T-cell (primary cell): ENCODE data around the gene RHOBTB1. TPM values are rescaled to one million over a fixed set of nuclear protein-coding genes. Genes with fewer than 3 reads are reported as not detected.

Source experiments
- ATAC-seq, 4 experiments: fragments of 200-7000 bp in 3 of 4; fragments of 150-1000 bp in 1 of 4; cut with Tn5 transposase; replicated peaks in 1 of 4; 1 replicate in 3 of 4; 2 replicates in 1 of 4; pipeline ENCODE4 v1.10.0; 2021; ENCODE audit warnings: moderate library complexity in 3 of 4, mild to moderate bottlenecking in 2 of 4, moderate number of reproducible peaks in 1 of 4
- CTCF ChIA-PET, 2 donors: fragments of 300-600 bp; sonication (Branson Sonifier 250); formaldehyde crosslinking; loops; one replicate each; lab custom pipeline; 2022; ENCODE audit warnings: antibody characterized with exemption in 2 of 2; lab: Charles Lee
- POLR2A ChIA-PET, 2 donors: fragments of 300-600 bp; sonication (Branson Sonifier 250); formaldehyde crosslinking; loops; one replicate each; lab custom pipeline; 2022; ENCODE audit warnings: antibody characterized with exemption in 2 of 2; lab: Charles Lee
- DNase-seq, 35 experiments: peaks; one replicate each; pipeline versions ENCODE4 v3.0.0 to v3.0.0-alpha.2; 2013 to 2023
- H3K27ac ChIP-seq: one replicate; pipeline ENCODE4 v1.5.1; 2013; ENCODE audit warnings: low read length
- H3K27me3 ChIP-seq, 2 experiments: replicated peaks in 1 of 2; 1 replicate in 1 of 2; 2 replicates in 1 of 2; pipeline versions ENCODE4 v1.6.1 to v1.7.0; 2013; ENCODE audit warnings: low read length in 1 of 2, mixed read lengths in 1 of 2; ENCODE audit not compliant: control insufficient read depth in 2 of 2, insufficient read depth in 2 of 2; ENCODE audit errors: extremely low read depth in 1 of 2
- H3K36me3 ChIP-seq, 2 donors: 1 replicate in 1 of 2; 2 replicates in 1 of 2; pipeline versions ENCODE4 v1.6.1 to v1.7.0; 2013; ENCODE audit warnings: low read length in 1 of 2; ENCODE audit not compliant: control insufficient read depth in 2 of 2, insufficient read depth in 1 of 2; ENCODE audit errors: extremely low read depth in 1 of 2
- H3K4me1 ChIP-seq, 2 experiments: 1 replicate in 1 of 2; 2 replicates in 1 of 2; pipeline versions ENCODE4 v1.6.1 to v1.7.0; 2013; ENCODE audit warnings: low read length in 2 of 2, mixed read lengths in 1 of 2; ENCODE audit not compliant: insufficient read depth in 2 of 2, control insufficient read depth in 1 of 2; ENCODE audit errors: extremely low read depth in 1 of 2
- H3K4me3 ChIP-seq, 2 donors: 1 replicate in 1 of 2; 2 replicates in 1 of 2; pipeline versions ENCODE4 v1.5.1 to v1.7.0; 2013; ENCODE audit warnings: mild to moderate bottlenecking in 2 of 2, low read length in 1 of 2, moderate library complexity in 1 of 2; ENCODE audit not compliant: control insufficient read depth in 1 of 2; ENCODE audit errors: extremely low read depth in 1 of 2
- H3K9me3 ChIP-seq: 2 replicates; pipeline ENCODE4 v1.7.0; 2013
- H3K27ac Mint-ChIP-seq, 2 donors: one replicate each; pipeline ENCODE4 v1.8.0; 2020 to 2021; ENCODE audit warnings: mild to moderate bottlenecking in 2 of 2, mixed read lengths in 2 of 2
- H3K27me3 Mint-ChIP-seq, 2 donors: one replicate each; pipeline ENCODE4 v1.8.0; 2021 to 2022; ENCODE audit warnings: mixed read lengths in 2 of 2
- H3K36me3 Mint-ChIP-seq: one replicate; pipeline ENCODE4 v1.8.0; 2021; ENCODE audit warnings: mixed read lengths
- H3K4me1 Mint-ChIP-seq, 3 donors: one replicate each; pipeline ENCODE4 v1.8.0; 2020 to 2022; ENCODE audit warnings: mixed read lengths in 3 of 3, mild to moderate bottlenecking in 1 of 3
- H3K4me3 Mint-ChIP-seq, 3 donors: one replicate each; pipeline ENCODE4 v1.8.0; 2020 to 2022; ENCODE audit warnings: mild to moderate bottlenecking in 3 of 3, mixed read lengths in 3 of 3, moderate library complexity in 3 of 3
- H3K9me3 Mint-ChIP-seq, 3 donors: one replicate each; pipeline ENCODE4 v1.8.0; 2020 to 2022; ENCODE audit warnings: mixed read lengths in 3 of 3
- WGBS: methylation state at CpG from one replicate; pipeline ENCODE4 v1.1.5; 2013; ENCODE audit warnings: missing lambda C conversion rate; ENCODE audit not compliant: insufficient coverage; 5-methylcytosine and 5-hydroxymethylcytosine counted together
- total RNA-seq, 35 experiments: library from RNA in 6 of 35; stranded (reverse) in 6 of 35; fragments of 120-200 nt in 1 of 35; gene quantifications; one replicate each; pipeline versions ENCODE4 v1.2.1 to v1.2.4 and lab custom pipeline; 2013 to 2026

Gene RHOBTB1
- total RNA-seq, 5 donors from 2014 or later (not counting 1 experiment from before 2014, with no cell fraction given), result 0.09 to 0.75 (median 0.34) TPM; not detected in 1

DNA sequence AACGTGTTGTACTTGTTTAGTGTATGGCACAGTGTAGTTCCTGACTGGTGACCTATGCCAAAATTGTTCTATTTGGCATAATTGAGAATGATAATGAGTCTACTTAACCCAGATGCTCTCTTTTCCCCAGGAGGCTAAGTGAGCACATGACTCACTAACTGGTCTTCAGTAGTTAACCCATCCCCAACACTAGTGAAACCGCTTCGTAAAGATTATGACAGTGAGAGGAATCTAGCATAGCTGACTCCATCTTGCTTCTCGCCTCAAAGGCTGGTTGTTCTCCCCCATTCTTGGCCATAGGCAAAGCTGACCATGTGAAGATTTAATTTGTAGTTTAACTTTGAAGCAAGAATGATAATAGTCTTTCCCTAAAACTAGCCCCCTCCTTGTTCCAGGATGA lies 118.5 kb downstream of the RHOBTB1 start:
- WGBS, result no CpG with 5 or more reads among the region's 4 CpGs
- ATAC-seq, result no peak
- ChIA-PET POLR2A (no interaction called here), CTCF (no interaction called here)
- H3K4me3 Mint-ChIP-seq, result no peak overlapping the region
- no peak overlapping the region for H3K27ac ChIP-seq
- no peaks in the 10 kb centered on the region for H3K9me3 ChIP-seq
- H3K4me1 Mint-ChIP-seq, result no peaks in the 10 kb centered on the region
- no peak overlapping the region for H3K4me3 ChIP-seq
- no peaks in the 10 kb centered on the region for H3K4me1 ChIP-seq
- no peaks in the 10 kb centered on the region for H3K9me3 Mint-ChIP-seq
- no peak for DNase-seq
- H3K36me3 Mint-ChIP-seq, result no peaks in the 10 kb centered on the region
- H3K27me3 ChIP-seq, result peaks cover 0 to 3% of the 10 kb centered on the region in 2 experiments
- peaks cover 1 to 7% of the 10 kb centered on the region in 2 donors for H3K27me3 Mint-ChIP-seq
- no peaks in the 10 kb centered on the region for H3K36me3 ChIP-seq
- H3K27ac Mint-ChIP-seq, result no peak overlapping the region

DNA sequence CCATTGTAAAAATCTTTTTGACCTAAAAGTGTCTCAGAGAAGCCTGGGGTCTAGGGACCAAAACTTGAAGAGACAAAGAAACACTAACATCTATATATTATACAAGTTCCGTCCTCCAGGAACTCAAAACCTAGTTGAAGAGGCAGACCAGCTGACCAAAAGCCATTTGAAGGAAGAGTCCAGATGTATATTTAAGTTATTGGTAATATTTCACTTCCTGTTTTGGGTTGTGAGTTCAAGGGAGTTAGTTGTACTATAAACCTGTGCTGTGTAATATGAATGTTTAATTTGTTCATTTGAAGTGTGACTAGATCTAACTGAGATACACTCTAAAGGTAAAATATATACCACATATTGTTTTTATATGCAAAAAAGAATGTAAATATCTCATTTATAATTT lies 120.7 kb downstream of the RHOBTB1 start:
- no peaks in the 10 kb centered on the region for H3K36me3 ChIP-seq
- POLR2A ChIA-PET, result interaction anchor here in 1 of 2 donors (0.6 to 0.7 kb wide), 2 partner anchors 11 to 1016 kb away, joined by 3 to 4 read pairs; no protein-coding TSS in a partner anchor

DNA sequence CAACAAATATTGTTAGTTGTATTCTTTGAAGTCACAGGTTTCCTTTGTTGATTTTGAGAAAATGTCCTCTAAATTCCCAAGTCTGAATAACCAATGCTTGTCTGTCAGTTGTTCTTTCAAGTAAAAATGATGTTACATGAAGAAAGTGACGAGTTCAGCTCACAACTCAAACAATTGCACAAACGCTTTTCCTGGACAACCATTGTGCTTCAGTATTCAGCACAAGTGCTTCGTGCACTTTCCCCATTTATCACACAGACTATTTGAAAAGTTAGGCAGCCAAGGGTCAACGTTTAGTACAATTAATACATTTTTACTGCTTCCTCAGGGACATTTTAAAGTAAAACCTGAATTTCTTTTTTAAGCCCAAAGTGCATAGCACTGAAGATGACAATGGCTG lies 121.2 kb downstream of the RHOBTB1 start:
- Histone ChIP-seq H3K27me3 (no peaks in the 10 kb centered on the region), H3K27ac (no peak overlapping the region), H3K9me3 (no peaks in the 10 kb centered on the region), H3K4me1 (no peaks in the 10 kb centered on the region), H3K4me3 (no peak overlapping the region), H3K36me3 (no peaks in the 10 kb centered on the region)
- H3K4me3 Mint-ChIP-seq, result no peak overlapping the region
- peaks cover under 1 to 7% of the 10 kb centered on the region in 2 donors for H3K27me3 Mint-ChIP-seq
- ChIA-PET CTCF (no interaction called here), POLR2A (interaction anchor here in 1 of 2 donors (0.6 kb wide), 1 partner anchor 1840 kb away, joined by 3 read pairs; no protein-coding TSS in a partner anchor)
- H3K4me1 Mint-ChIP-seq, result no peaks in the 10 kb centered on the region
- ATAC-seq, result no peak
- no peak overlapping the region for H3K27ac Mint-ChIP-seq
- 93% methylated on average over 3 of the region's 4 CpGs for WGBS
- DNase-seq, result no peak
- no peaks in the 10 kb centered on the region for H3K9me3 Mint-ChIP-seq
- H3K36me3 Mint-ChIP-seq, result no peaks in the 10 kb centered on the region

More for the DNA sequence above, 120.7 kb downstream of the RHOBTB1 start:
- CTCF ChIA-PET, result interaction anchor here in 1 of 2 donors (1.0 kb wide), 1 partner anchor 8 kb away, joined by 4 read pairs; no protein-coding TSS in a partner anchor
- DNase-seq (no peak), ATAC-seq (no peak)
- peaks cover 1 to 7% of the 10 kb centered on the region in 2 donors for H3K27me3 Mint-ChIP-seq
- WGBS, result no CpG with 5 or more reads among the region's 1 CpG
- Histone ChIP-seq H3K9me3 (no peaks in the 10 kb centered on the region), H3K4me3 (no peak overlapping the region), H3K4me1 (no peaks in the 10 kb centered on the region), H3K27ac (no peak overlapping the region), H3K27me3 (no peaks in the 10 kb centered on the region)
- no peaks in the 10 kb centered on the region for H3K4me1 Mint-ChIP-seq
- H3K4me3 Mint-ChIP-seq, result no peak overlapping the region
- H3K27ac Mint-ChIP-seq, result no peak overlapping the region
- H3K9me3 Mint-ChIP-seq, result no peaks in the 10 kb centered on the region
- no peaks in the 10 kb centered on the region for H3K36me3 Mint-ChIP-seq

DNA sequence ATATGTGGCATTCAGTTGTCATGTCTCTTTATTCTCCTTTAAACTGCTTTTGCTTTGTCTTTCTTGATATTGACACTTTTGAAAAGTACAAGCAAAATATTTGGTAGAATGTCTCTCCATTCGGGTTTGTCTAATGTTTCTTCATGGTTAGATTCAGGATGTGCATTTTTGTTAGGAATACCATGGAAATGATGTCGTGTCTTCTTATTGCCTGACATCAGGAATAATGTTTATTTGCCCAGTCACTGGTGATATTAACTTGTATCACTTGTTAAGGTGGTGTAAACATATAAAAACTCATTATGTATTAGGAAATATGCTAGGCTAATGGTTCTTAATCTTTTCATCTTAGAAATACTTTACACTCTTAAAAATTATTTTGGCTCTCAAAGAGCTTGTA lies 122.3 kb downstream of the RHOBTB1 start:
- H3K27me3 Mint-ChIP-seq, result peaks cover 0 to 7% of the 10 kb centered on the region in 2 donors
- no peak overlapping the region for H3K4me3 ChIP-seq
- H3K27ac ChIP-seq, result no peak overlapping the region
- ATAC-seq (no peak), DNase-seq (no peak)
- H3K36me3 Mint-ChIP-seq, result no peaks in the 10 kb centered on the region
- no peaks in the 10 kb centered on the region for H3K9me3 ChIP-seq
- WGBS, result 80% methylated on average over 1 of the region's 2 CpGs
- ChIA-PET CTCF (interaction anchor here in 1 of 2 donors (0.6 kb wide), 2 partner anchors 99 to 912 kb away, joined by 3 to 4 read pairs; no protein-coding TSS in a partner anchor), POLR2A (no interaction called here)
- H3K27me3 ChIP-seq, result no peaks in the 10 kb centered on the region
- H3K9me3 Mint-ChIP-seq, result no peaks in the 10 kb centered on the region
- H3K36me3 ChIP-seq, result no peaks in the 10 kb centered on the region
- H3K4me1 Mint-ChIP-seq, result peaks cover 0 to 3% (median 2%) of the 10 kb centered on the region in 3 donors
- no peak overlapping the region for H3K4me3 Mint-ChIP-seq
- no peak overlapping the region for H3K27ac Mint-ChIP-seq
- no peaks in the 10 kb centered on the region for H3K4me1 ChIP-seq

DNA sequence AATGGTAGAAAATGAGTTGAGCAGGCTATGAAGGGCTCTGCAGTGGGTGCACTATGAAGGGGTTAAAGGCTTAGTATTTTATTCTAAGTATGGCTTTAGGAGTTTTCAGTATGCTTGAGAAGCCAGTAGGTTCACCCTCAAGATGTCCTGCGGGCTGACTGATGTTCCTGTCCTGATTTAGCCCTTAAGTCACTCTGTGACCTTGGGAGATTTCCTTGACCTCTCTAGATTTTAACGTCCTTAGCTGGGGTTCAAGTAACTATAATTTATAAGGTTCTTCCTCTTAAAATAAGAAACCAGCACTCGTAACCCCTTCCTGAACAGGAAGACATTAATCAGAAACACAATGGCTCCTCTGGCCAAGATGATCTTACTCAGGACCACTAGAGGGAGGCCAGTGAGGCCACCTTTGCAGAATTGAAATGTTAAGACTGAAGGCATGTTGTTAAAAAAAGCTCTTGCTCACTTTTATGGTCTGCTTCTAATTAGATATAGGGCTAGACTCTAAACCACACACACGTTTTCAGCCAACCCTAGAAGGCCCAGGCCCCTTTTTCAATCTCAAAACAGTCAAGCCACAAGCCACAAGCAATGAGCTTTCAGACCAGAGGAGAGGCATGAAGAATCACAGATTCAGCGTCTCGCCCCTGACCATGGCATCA lies 123.8 kb downstream of the RHOBTB1 start:
- Histone ChIP-seq H3K36me3 (no peaks in the 10 kb centered on the region), H3K9me3 (no peaks in the 10 kb centered on the region), H3K4me1 (no peaks in the 10 kb centered on the region), H3K27ac (no peak overlapping the region), H3K4me3 (no peak overlapping the region), H3K27me3 (no peaks in the 10 kb centered on the region)
- ChIA-PET POLR2A (no interaction called here), CTCF (interaction anchor here in 1 of 2 donors (0.6 to 0.7 kb wide), 2 partner anchors 169 to 175 kb away, joined by 3 read pairs; no protein-coding TSS in a partner anchor)
- Mint-ChIP-seq H3K27me3 (peaks cover 0 to 2% of the 10 kb centered on the region in 2 donors), H3K4me1 (peaks cover 0 to 5% (median 3%) of the 10 kb centered on the region in 3 donors), H3K4me3 (no peak overlapping the region), H3K9me3 (no peaks in the 10 kb centered on the region), H3K36me3 (no peaks in the 10 kb centered on the region), H3K27ac (no peak overlapping the region)
- ATAC-seq (no peak), DNase-seq (no peak)
- WGBS, result 43% methylated on average over 3 of the region's 6 CpGs
